OCI-LY3 (cell line): Measurements from ENCODE around the gene ANK2.

Experiments used
- CTCF ChIP-seq: fragments of 200-600, 300-600 bp; sonication (generic); IDR thresholded peaks from 2 replicates; pipeline ENCODE4 v1.5.1; 2014; ENCODE audit warnings: antibody characterized with exemption, low read length, low read depth
- EZH2phosphoT487 ChIP-seq: fragments of 200-600 bp; shearing (Covaris generic); IDR thresholded peaks from 2 replicates; pipeline ENCODE4 v1.6.1; 2018; ENCODE audit warnings: antibody characterized with exemption, mixed run types, low read depth

- no peak for TF ChIP-seq CTCF
- TF ChIP-seq EZH2phosphoT487: no peak
Observed at GRCh38 chr4:113212613-113213012, 163.2 kb downstream of the ANK2 start.
